ENCODE data around the gene UBALD1.

Gene UBALD1

DNA sequence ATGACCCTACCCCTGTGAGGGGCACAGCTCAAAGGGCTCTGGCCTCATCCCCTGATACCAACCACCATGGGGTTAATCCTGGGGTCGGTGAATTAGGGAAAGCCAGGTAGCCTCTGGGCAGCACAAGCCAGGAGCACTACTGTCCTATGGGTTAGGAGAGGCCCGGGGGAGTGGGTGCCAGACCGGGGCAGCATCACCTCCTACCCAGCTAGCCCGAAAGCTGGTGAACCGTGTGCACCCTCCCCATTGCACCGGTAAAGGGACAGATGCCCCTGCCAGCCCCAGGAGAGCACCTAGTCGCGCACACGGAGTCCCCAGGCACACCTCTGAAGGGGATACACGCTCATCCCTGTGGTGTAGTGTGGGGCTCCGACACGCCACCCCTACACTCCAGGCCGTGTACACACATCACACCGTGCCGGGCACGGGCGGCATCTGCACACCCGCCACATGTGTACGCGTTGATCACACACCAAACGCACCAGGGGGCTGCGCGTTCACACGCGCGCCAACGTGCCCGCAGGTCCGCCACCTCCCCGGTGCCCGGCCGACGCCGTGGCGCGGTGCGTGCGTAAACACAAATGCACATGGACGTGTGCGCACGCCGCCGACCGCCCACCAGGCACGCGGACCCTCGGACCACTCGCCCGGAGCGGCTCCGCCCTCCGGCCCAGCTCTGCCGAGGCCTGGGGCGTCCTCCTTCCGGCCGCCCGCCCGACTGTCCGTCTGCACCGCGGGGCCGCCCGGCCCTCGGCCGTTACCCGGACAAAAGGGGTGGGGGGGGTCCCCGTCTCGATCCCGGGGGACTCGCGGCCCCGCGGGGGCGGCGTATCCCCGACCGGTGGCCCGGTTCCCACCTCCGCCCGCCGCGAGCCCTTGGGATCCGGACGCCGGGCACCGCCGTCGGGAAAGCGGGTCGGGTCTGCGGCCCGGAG is 785 bp downstream of the UBALD1 start:
- DNase-seq, result no peak

DNA sequence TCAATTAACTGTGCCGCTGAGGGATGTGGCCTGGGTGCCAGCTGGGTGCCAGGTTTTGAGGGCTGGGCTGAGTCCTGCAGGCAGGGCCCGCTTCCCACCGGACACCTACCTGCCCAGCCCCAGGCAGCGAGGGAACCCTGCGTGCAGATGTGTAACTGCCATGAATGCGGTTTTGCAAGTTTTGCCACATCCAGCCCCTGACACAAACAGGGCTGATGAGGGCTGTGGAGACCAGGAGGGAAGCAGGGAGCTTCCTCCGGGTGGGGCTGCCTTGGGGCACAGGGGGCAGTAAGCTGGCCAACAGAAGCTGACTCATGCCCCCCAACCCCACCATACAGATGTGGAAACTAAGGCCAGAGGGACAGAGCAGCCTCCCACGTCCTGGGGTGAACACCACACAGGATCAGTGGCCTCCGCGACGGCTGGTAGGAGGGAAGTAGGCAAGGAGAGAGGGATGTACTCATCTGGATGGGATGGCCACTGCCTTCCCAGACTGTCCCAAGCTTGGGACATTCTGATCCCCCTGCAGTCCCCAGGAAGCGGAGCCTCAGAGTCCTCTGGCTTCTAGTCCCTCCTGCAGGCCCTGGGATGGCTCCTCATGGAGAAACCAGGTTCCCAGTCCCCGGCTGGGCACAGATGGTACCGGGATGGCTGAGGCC is 1.6 kb downstream of the UBALD1 start:
- no peak for DNase-seq

DNA sequence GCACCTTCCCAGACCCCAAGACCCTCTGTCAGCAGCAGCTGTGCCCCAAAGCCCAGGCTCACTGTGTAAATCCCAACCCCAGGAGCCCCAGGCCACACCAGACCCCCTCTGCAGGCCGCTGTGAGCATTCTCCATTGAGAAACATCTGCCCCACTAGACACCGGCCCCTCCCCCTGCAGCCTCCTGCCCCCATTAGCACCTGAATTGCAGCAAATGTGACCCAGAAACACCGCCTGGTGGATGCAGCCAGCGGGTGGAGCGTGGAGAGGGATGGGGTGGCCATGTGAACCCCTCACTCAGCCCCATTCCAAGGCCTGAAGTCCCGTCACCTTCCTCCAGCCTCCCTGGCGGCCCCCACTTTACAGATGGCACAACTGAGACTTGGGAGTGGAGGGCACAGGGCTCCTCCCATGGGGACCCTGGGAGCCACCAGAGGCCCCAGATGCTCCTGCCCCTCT is 2.2 kb downstream of the UBALD1 start:
- no peak for DNase-seq

DNA sequence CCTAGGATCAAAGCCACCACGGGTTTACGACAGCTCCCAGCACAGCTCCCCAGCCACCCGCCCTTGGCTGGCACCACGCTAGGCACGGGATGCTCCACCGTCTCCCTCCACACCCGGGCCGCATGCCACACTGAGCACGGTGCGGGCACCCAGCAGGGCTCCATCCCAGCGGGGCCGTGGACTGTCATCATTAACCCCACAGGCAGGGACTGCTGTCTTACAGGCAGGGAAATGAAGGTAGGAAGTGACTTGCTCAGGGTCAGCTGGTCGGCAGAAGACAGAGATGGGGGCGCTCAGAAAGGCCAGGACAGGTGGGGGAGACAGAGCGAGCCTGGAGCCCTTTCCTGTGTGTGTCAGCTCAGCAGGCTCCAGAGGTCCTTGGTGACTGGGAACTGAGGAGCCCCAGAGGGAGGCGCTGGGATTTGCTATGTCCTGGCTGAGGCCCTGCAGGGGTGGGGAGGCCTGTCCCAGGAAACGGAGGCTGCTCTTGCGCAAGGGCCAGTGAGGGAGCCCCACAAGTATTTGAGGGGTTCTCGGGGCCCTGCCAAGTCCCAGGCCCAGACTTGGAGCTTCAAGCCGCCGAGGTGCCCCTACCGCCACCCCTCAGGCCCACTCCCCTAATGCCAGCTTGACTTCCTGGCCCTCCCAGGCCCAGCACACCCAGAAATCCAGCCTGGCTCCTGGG is 3.2 kb downstream of the UBALD1 start:
- no peak for DNase-seq

DNA sequence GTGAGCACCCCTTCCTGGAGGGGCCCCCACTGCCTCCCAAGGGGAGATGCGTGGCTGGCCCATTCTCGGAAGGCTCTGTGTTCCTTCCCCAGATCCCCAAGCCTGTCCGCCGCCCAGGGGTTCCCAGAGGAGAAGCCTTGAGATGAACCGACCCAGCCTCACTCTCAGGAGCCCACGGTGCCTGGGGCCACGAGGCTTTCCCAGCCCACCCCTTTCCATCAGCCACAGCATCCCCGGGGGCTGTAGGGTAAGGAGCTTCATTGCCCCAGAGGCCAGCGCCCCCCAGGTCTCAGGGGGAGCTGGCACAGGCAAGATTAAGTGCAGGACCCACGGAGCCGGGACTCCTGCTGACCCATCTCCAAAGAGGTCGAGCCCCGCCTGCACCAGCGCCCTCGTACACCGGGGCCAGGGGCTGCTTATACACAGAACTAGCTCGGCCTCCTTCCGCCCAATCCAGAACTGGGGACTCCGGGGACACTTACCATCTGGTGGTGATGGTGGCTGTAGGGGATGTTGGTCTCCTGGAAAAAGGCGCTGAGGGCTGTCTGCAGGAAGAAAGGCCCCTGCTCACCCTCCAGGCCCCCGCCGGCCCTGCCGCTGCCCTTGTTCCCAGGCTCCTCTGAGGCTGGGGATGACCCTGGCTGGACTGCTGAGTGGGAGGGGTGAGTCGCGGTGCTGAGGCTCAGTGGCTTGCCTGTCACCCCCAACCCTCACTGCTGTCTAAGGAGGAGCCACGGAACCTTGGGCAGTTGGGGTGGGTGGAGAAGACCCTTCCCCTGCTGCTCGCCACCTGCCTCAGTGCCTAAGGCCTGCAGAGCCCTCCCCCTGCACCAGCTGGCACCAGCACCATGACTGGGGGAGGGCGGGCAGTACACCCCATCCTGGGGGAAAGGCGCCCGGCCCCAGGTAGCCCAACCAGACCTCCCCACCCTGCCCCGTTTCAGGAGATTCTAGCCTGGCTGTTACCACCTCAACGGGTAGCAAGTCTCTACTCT is 4.4 kb downstream of the UBALD1 start:
- DNase-seq, result no peak

DNA sequence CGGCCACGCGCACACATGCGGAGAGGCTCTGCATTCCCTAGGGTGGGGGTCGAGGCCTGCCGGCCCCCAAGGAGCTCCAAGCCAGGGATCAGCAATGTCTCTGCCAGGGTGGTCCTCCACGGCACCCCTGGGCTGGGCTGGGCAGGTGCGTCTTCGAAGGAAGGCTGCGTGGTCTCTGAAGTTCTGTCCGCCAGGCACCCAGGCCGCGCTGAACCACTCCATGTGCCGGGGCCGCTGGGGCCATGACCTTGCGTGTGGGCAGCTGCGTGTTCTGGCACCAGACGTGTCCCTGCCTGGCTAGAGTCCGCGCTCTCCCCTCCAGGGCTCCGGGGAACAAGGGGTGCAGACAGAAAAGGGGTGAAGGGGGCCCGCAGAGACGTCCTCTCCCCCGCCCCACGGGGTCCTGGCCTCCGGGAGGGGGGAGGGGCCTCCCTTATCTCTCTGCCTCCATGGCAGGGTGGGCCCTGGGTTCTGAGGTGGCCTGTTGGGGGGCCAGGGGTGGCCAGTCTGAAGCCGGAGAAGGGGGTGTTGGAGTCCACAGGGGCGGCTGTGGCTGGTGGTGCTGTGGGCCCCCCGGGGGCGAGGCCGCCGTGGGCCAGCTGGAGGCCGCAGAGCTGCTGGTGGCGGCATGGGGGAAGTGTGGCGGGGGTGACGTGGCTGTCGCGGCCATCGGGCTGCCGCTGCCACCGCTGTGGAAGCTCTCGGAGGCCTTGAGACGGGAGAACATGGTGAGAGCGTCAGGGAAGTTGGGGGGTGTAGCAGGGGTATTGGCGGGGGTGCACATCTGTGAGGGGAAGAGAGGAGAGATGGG is 5.3 kb downstream of the UBALD1 start:
- DNase-seq, result no peak

DNA sequence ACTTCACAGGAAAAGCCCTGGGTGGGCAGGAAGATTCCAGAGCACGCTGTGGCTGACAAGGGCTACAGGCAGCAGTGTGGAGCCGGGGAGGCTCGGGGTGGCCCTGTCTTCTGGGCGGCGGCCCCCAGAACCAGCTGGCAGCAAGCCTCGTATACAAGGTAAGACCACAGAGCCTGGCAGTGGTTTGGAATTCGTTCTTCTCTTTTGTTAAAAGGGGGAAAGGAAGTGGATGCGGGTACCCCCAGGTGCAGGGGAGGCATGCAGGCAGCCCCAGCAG is 6.0 kb downstream of the UBALD1 start:
- no peak for DNase-seq

DNA sequence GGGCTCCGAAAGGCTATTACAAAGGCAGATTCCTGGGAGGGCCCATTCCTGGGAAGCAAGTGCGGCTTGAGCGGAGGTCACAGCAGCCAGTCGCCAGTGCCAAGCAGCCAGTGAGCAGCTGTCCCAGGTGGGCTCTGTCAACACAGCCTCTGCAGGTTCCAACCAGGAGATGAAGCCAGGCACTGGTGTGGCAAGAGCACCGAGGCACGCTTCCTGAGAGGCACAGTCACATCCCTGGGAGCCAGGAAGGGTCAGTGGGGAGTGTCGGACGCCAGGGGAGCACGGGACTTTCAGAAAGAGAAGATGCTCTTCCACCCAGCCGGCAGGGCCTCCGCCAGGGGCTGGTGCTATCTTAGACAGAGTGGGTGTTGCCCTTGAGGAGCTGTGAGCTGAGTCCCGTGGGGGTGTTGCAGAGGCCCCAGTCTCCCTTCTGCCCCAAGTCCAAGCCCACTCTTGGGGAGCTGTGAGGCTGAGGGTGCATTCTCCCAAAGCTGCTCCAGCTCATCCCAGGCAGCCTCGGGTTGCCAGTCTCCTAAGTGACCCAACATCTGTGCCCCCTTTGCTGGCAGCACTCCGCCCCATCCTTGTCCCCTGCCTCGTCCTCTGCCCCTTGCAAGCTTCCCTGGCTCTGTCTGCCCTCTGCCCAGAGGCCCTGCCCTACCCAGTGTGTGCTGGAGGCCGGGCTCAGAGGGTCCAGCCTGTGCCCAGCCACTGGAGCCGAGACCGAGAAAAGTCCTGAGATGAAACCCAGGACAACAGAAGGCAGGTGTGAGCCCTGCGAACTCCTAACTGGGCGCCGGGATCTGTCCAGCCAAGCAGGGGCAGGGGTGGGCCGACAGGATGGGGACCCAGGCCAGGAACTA is 6.6 kb downstream of the UBALD1 start:
- no peak for DNase-seq

DNA sequence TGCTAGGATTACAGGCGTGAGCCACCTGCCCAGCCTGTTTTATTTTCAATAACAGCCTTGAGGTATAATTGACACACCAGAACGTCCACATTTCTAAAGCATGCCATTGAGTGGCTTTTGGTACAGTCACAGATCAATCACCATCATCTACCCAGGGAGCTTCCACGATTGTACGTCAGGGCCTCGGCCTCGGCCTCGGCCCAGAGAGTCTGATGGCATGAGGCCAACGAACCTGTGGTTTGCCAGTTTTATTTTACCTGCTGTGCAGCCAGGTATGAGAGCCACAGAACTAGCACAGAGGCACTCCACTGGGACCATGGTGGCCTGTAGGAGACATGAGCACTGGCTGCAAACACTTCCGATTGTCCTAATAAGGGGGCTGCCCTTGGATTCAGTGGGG is 8.3 kb downstream of the UBALD1 start:
- no peak for DNase-seq

DNA sequence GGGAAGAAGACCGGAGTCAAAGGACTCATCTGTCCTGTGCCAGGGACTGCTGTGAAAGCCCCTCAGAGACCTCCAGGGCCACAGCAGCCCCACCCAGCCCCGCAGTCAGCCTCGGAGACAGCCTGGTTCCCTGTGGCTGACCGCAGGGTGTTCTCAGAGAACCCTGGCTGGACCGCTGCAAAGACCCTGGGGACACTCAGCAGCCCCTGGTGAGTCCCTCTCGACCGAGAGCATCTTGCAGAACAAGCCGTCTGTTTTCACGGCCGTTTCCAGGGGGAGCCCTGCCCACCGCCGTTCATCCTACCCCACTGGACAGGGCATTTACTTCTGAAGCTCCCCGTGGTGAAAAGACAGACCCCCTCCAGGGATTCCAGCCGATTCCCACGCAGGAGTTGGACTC is 10.3 kb downstream of the UBALD1 start:
- no peak for DNase-seq

DNA sequence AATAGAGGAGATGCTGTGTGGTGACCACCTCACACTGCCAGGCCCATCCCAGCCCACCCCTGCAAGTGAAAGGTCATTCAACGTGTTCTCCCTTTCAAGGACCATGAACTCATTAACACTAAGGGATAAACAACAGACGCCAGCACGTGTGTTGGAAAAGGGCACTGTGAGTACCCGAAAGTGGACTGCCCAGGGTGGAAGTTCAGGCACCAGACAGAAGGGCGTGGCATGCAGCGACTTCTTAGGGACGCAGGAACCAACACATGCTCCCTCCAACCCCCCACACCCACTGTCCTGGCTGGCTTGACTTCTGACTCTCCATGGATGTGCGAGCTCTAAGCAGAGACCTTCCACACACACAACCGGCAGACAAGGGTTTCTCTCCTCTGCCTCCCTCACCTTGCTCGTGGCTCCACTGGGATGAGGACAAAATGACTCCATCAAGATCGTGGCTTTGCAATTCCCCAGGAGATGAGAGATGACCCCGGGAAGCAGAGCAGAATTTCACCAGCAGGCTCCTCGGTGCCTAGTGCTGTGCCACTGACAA is 11.0 kb downstream of the UBALD1 start:
- no peak for DNase-seq

DNA sequence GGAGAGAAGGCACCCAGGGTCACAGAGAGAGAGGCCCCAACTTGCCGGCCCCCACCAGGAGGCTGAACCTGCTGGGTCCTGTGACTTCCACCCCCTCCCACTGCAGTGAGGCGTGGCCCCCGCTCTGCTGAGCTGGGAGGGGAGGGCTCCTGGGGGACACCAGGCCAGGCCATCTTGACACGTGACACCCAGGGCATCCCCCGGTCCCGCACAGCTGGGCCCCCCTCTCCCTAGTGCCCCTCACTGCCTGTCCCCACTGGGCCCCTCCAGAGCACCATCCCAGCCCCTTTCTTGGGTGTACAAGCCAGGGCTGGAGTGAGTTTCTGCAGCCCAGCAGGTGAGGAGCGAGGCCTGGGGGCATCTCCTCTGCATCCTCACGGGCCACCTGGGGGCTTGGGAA is 12.4 kb downstream of the UBALD1 start:
- no peak for DNase-seq

DNA sequence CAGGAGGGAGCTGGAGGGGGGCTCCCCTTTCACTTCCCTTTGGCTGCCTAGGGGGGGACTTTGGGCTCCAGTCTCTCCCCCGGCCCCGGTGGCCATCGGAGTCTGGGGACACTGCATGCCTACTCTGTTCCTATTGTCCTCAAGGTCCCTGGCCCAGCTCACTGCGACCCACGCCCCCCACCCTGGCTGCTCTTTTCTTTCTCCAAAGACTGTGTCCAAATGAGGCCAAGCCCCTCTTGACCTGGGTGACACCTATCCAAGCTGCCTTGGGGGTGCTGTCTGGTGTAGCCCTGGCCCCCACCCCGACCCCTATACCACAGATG is 12.9 kb downstream of the UBALD1 start:
- DNase-seq, result no peak

DNA sequence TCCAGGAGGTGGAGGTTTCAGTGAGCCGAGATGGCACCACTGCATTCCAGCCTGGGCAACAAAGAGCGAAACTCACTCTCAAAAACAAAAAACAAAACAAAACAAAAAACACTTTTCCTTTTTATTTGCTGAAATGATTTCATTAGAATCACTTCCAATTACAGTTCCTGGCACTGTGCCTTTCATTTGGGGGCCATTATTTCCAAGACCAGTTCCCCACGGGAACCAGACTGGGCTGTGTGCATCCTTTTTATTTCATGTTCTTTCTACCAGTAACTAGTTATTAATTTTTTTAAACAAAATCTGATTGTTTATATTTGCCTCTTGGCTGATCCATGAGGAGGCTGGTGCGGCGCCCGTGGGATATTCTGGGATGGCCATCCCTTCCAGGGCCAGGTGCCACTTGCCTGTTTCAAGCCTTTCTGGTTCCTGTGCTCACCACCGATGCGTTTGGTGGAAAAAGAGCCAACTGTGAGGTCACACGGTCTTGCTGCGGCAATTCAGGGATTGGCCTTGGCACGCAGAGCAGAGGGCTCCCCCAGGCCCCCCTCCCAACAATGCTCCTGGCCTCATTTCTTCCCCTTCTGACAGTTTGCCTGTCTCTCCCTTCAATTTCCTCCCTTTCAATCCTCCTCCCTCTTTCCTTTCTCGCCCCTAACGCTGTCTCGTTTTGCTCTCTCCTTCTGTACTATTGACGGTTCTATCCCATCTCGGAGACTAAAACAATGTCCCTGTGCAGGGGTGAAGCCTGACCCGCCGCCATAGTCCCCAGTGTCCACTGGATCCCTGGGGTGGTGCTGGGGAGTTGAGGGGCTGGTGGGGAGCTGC is 13.4 kb downstream of the UBALD1 start:
- DNase-seq, result no peak

DNA sequence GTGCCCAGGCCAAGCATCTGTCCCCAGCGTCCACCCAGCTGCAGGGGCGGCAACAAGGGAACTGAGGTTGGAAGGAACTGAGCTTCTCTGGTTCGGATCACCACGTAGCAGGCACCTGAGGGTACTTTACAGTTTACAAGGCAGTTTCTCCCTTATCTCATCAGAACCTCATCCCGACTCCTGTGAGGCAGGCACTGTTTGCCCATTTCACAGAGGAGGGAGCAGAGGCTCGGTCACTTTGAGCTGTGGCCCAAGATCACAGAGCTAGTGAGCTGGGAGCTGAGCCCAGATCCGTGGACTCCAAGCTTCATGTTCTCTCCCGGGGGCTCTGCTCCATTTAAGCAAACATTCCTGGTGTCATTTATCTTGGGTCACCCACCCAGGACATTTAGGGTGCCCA is 15.1 kb downstream of the UBALD1 start:
- no peak for DNase-seq

DNA sequence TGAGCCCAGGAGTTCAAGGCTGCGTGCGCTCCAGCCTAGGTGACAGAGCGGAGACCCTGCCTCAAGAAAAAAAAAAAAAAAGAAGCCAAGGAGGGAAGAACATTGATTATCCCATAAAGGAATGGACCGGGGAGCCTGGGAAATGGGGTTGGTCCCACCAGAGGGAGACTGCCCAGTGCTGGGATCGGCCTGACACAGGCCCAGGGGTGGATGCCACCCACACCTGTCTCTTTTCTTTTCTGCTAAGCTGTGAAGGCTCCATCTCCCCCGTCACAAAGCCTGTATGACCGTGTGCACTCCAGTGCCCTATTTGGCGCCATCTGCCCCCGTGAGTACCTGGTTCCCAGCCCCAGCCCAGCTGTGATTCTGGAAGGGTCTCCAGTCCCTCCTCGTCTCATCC is 15.7 kb downstream of the UBALD1 start:
- DNase-seq, result no peak

DNA sequence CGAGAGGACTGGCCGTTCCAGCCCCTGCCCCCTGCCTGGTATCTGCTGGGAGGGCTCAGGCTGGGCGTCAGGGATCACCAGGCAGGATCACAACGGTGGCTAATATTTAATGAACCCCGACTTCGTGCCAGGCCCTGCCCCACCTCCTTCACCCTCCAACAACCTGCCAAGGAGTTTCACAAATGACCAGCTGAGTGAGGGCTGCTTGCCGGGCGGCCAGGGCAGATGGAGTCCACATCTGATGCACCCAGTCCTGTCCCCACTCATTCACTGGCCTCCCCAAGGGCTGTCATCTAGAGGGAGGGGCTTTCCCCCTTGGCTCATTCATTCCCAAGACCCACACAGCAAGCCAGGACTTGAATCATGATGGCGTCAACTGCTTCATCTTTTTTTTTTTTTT is 17.5 kb downstream of the UBALD1 start:
- DNase-seq, result no peak

DNA sequence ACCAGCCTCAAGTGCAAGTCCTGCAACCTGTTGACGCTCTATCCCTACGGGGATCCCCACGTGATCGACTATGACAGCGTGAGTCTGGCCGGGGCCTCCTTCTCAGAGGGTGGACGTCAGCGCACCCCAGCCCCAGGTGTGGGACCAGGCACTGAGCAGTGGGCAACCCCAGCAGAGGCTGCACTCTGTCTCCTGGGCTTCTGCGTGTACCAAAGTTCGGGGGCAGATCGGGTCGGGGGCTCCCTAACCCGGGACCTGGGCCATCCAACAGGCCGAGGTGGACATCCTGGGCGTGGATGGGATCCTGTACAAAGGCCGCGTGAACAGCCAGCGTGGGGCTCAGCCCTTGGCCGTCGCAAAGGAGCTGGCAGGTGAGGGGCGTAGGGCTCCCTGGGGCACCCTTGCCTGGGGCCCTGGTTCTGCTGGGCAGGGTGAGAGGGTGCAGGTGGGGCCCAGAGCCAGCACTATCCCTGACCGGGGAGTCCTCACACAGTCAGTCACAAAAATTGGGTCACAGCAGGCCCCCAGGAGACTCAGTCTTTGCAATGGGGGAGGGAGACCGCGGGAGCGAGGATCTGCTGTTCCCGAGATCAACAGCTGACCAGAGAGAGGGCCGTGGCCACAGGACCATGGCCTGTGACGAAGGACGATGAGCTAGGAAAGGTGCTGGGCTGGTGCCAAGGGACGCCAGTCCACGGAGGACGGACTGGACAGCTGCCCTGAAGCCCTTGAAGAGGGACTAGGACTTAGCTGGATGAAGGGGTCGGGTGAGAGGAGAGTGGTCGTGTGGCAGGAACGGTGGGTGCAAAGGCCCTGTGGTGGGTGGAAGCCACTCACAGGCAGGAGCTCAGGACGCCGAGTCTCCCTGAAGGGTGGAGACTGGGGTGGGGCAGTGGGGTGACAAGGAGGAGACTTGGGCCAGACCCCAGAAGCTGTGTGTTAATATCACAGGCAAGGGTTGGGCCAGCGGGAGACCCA is 20.0 kb downstream of the UBALD1 start:
- no peak for DNase-seq

DNA sequence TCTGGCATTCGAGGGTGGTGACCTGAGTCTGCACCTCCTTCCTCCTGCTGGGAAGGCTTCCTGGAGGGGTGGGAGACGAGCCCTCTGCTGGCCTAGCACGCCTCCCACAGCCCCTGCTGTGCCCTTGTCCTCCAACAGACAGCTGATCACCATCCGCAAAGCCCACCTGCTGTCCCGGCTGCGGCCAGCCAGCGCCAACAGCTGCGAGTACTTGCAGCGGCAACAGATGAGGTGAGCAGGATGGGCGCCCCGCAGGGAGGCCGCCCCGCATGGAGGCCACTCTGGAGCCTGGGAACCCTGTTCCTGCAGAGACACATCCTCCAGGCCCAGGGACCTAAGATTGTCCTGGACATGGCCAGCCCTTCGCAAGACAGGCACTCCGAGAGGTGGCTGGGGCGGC is 21.6 kb downstream of the UBALD1 start:
- no peak for DNase-seq
